Placental epithelial cell (primary cell): ENCODE measurements around the gene ZNF540. TPM values are rescaled to one million over a fixed set of nuclear protein-coding genes. Genes with fewer than 3 reads are reported as not detected.

Experiments
- total RNA-seq: library from RNA; depleted of rRNA; stranded (reverse); fragments of >200 nt; gene quantifications from 2 replicates; pipeline ENCODE4 v1.2.3, GENCODE V29; 2012

Gene ZNF540
- 0.65 and 1.6 TPM in 2 replicates for total RNA-seq

GRCh38 chr19:37594304-37594981 lies at the start of gene ZNF540, which contains the start of gene ZNF571:
TSS of gene ZNF540 (plus strand) at chr19:37594876. CDS start at chr19:37598448, 3,572 bp downstream.
TSS of gene ZNF571 (minus strand) at chr19:37594792. CDS start at chr19:37586676, 8,116 bp downstream.

GRCh38 chr19:37655301-37655688 lies 60.6 kb downstream of the ZNF540 start, which contains the start of gene ZFP30:
TSS of gene ZFP30 (minus strand) at chr19:37655465. CDS start at chr19:37647822, 7,643 bp downstream.

Other genes starting within 250 kb of the ZNF540 start
- 3.1 and 7.5 TPM in 2 replicates for gene ZNF527, start 223.8 kb upstream of the ZNF540 start, total RNA-seq
- 4.3 and 4.9 TPM in 2 replicates for gene ZNF569, start 127.4 kb upstream of the ZNF540 start, total RNA-seq
- gene ZNF570, start 125.5 kb upstream of the ZNF540 start, total RNA-seq = 7.5 and 9.4 TPM in 2 replicates
- gene ZNF793, start 87.9 kb upstream of the ZNF540 start, total RNA-seq = 7.5 TPM in 2 replicates
- 3.1 and 3.4 TPM in 2 replicates for gene ZNF571, start 84 bp upstream of the ZNF540 start, total RNA-seq
- 25.9 and 28.0 TPM in 2 replicates for gene ZFP30, start 60.6 kb downstream of the ZNF540 start, total RNA-seq
- gene ZNF607, start 124.9 kb downstream of the ZNF540 start, total RNA-seq = 9.4 and 9.7 TPM in 2 replicates
- gene ZNF573, start 184.7 kb downstream of the ZNF540 start, total RNA-seq = 1.6 and 4.7 TPM in 2 replicates